ENCODE results near the gene STX16. TPM values are rescaled to one million over a fixed set of nuclear protein-coding genes. Genes with fewer than 3 reads are reported as not detected.

The STX16 gene
- total and polyA plus RNA-seq, 5 donors from 2014 or later, result 22.8 to 190 (median 27.0) TPM

- Histone ChIP-seq H3K27ac (ENCODE audit: insufficient read depth, low read length, poor library complexity, severe bottlenecking) (no peak overlapping the region), H3K36me3 (ENCODE audit: control insufficient read depth, insufficient read depth, low read length) (peaks cover 38% of the 10 kb centered on the region), H3K4me1 (ENCODE audit: control insufficient read depth, insufficient read depth, low read length, poor library complexity, severe bottlenecking) (peaks cover 19% of the 10 kb centered on the region), H3K27me3 (ENCODE audit: control insufficient read depth, insufficient read depth, low read length) (no peaks in the 10 kb centered on the region), H3K9me3 (ENCODE audit: control insufficient read depth in 2 of 2, low read length in 2 of 2) (no peaks in the 10 kb centered on the region), H3K4me3 (ENCODE audit: low read depth, low read length) (no peak overlapping the region)
- H3K36me3 Mint-ChIP-seq, result peaks cover 28% of the 10 kb centered on the region
- DNase-seq (no peak), ATAC-seq (ENCODE audit: low read depth in 2 of 2) (no peak)
- no peak overlapping the region for H3K4me3 Mint-ChIP-seq
- H3K27ac Mint-ChIP-seq, result peak overlapping the region; percentile 0 to 47 (median 29)
- H3K9me3 Mint-ChIP-seq, result no peaks in the 10 kb centered on the region
- peaks cover 13 to 65% (median 38%) of the 10 kb centered on the region in 4 donors for H3K4me1 Mint-ChIP-seq
- H3K27me3 Mint-ChIP-seq, result no peaks in the 10 kb centered on the region
Measured at GRCh38 chr20:58666702-58667101, 15.6 kb downstream of the STX16 start.

DNA sequence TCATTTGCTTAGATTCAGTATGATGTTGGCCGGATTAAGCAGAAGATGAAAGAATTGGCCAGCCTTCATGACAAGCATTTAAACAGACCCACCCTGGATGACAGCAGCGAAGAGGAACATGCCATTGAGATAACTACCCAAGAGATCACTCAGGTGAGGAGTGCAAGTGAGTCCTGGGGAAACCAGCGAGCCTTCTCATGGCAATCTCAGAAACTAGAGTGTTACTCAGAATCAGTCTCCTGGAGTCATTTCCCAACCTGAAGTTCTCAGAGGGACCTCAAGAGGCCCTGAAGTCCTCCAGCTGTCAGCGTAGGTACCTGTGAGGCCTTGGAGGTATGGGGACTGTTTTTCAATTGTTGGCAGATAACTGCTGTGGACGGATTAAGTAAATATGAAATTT, 16.9 kb downstream of the STX16 start:
- H3K27me3 ChIP-seq (ENCODE audit: control insufficient read depth, insufficient read depth, low read length), result no peaks in the 10 kb centered on the region
- H3K36me3 ChIP-seq (ENCODE audit: control insufficient read depth, insufficient read depth, low read length), result peaks cover 46% of the 10 kb centered on the region
- H3K9me3 ChIP-seq (ENCODE audit: control insufficient read depth in 2 of 2, low read length in 2 of 2), result no peaks in the 10 kb centered on the region
- Mint-ChIP-seq H3K36me3 (peaks cover 27% of the 10 kb centered on the region), H3K4me1 (peaks cover 10 to 59% (median 31%) of the 10 kb centered on the region in 4 donors), H3K27me3 (no peaks in the 10 kb centered on the region), H3K27ac (peak overlapping the region in 1 of 3 donors; percentile 7), H3K9me3 (no peaks in the 10 kb centered on the region), H3K4me3 (no peak overlapping the region)
- no peak overlapping the region for H3K4me3 ChIP-seq (ENCODE audit: low read depth, low read length)
- no peak overlapping the region for H3K27ac ChIP-seq (ENCODE audit: insufficient read depth, low read length, poor library complexity, severe bottlenecking)
- no peak for DNase-seq
- peaks cover 6% of the 10 kb centered on the region for H3K4me1 ChIP-seq (ENCODE audit: control insufficient read depth, insufficient read depth, low read length, poor library complexity, severe bottlenecking)
- ATAC-seq (ENCODE audit: low read depth in 2 of 2), result no peak

DNA sequence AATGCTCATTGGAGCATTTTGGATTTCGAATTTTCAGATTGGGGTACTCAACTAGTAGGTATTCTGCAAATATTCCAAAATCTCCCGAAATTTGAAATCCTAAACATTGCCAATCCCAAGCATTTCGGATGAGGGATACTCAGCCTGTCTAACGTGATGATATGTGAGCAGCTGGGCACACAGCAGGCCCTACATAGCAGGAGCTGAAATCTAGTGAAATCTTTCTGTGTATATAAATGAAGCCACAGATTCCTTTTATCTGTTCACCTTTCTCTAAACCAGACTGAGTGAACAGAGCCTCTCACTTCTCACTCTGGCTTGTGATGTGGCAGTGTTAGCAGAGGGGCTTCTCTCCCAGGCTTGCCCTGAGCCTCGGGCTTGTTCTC, 17.8 kb downstream of the STX16 start:
- Histone ChIP-seq H3K9me3 (ENCODE audit: control insufficient read depth in 2 of 2, low read length in 2 of 2) (no peaks in the 10 kb centered on the region), H3K27ac (ENCODE audit: insufficient read depth, low read length, poor library complexity, severe bottlenecking) (no peak overlapping the region), H3K36me3 (ENCODE audit: control insufficient read depth, insufficient read depth, low read length) (peaks cover 55% of the 10 kb centered on the region), H3K27me3 (ENCODE audit: control insufficient read depth, insufficient read depth, low read length) (no peaks in the 10 kb centered on the region), H3K4me3 (ENCODE audit: low read depth, low read length) (no peak overlapping the region), H3K4me1 (ENCODE audit: control insufficient read depth, insufficient read depth, low read length, poor library complexity, severe bottlenecking) (peaks cover 6% of the 10 kb centered on the region)
- H3K27ac Mint-ChIP-seq, result no peak overlapping the region
- H3K36me3 Mint-ChIP-seq, result peaks cover 23% of the 10 kb centered on the region
- H3K4me3 Mint-ChIP-seq, result no peak overlapping the region
- no peaks in the 10 kb centered on the region for H3K9me3 Mint-ChIP-seq
- ATAC-seq (ENCODE audit: low read depth in 2 of 2) (no peak), DNase-seq (no peak)
- H3K4me1 Mint-ChIP-seq, result peaks cover 7 to 51% (median 26%) of the 10 kb centered on the region in 4 donors
- no peaks in the 10 kb centered on the region for H3K27me3 Mint-ChIP-seq

GRCh38 chr20:58669287-58670006, 18.4 kb downstream of the STX16 start:
- peaks cover 7 to 45% (median 22%) of the 10 kb centered on the region in 4 donors for H3K4me1 Mint-ChIP-seq
- Histone ChIP-seq H3K27ac (ENCODE audit: insufficient read depth, low read length, poor library complexity, severe bottlenecking) (no peak overlapping the region), H3K4me3 (ENCODE audit: low read depth, low read length) (no peak overlapping the region), H3K4me1 (ENCODE audit: control insufficient read depth, insufficient read depth, low read length, poor library complexity, severe bottlenecking) (peaks cover 6% of the 10 kb centered on the region), H3K27me3 (ENCODE audit: control insufficient read depth, insufficient read depth, low read length) (no peaks in the 10 kb centered on the region), H3K36me3 (ENCODE audit: control insufficient read depth, insufficient read depth, low read length) (peaks cover 61% of the 10 kb centered on the region), H3K9me3 (ENCODE audit: control insufficient read depth in 2 of 2, low read length in 2 of 2) (no peaks in the 10 kb centered on the region)
- peaks cover 25% of the 10 kb centered on the region for H3K36me3 Mint-ChIP-seq
- no peak overlapping the region for H3K4me3 Mint-ChIP-seq
- DNase-seq (no peak), ATAC-seq (ENCODE audit: low read depth in 2 of 2) (no peak)
- H3K27ac Mint-ChIP-seq, result peak overlapping the region in 2 of 3 donors; percentile 15 to 26
- H3K9me3 Mint-ChIP-seq, result no peaks in the 10 kb centered on the region
- no peaks in the 10 kb centered on the region for H3K27me3 Mint-ChIP-seq

- H3K27ac Mint-ChIP-seq, result peak overlapping the region in 1 of 3 donors; percentile 26
- Histone ChIP-seq H3K9me3 (ENCODE audit: control insufficient read depth in 2 of 2, low read length in 2 of 2) (no peaks in the 10 kb centered on the region), H3K4me3 (ENCODE audit: low read depth, low read length) (no peak overlapping the region), H3K27me3 (ENCODE audit: control insufficient read depth, insufficient read depth, low read length) (no peaks in the 10 kb centered on the region), H3K36me3 (ENCODE audit: control insufficient read depth, insufficient read depth, low read length) (peaks cover 67% of the 10 kb centered on the region), H3K4me1 (ENCODE audit: control insufficient read depth, insufficient read depth, low read length, poor library complexity, severe bottlenecking) (peaks cover 2% of the 10 kb centered on the region), H3K27ac (ENCODE audit: insufficient read depth, low read length, poor library complexity, severe bottlenecking) (no peak overlapping the region)
- no peaks in the 10 kb centered on the region for H3K9me3 Mint-ChIP-seq
- peaks cover 7 to 40% (median 20%) of the 10 kb centered on the region in 4 donors for H3K4me1 Mint-ChIP-seq
- no peaks in the 10 kb centered on the region for H3K27me3 Mint-ChIP-seq
- DNase-seq, result no peak
- no peak for ATAC-seq (ENCODE audit: low read depth in 2 of 2)
- H3K4me3 Mint-ChIP-seq, result no peak overlapping the region
- peaks cover 29% of the 10 kb centered on the region for H3K36me3 Mint-ChIP-seq
Measured at GRCh38 chr20:58670102-58670501, 19.0 kb downstream of the STX16 start.

GRCh38 chr20:58670659-58671058, 19.6 kb downstream of the STX16 start:
- DNase-seq, result no peak
- Mint-ChIP-seq H3K36me3 (peaks cover 29% of the 10 kb centered on the region), H3K4me1 (peaks cover 7 to 36% (median 17%) of the 10 kb centered on the region in 4 donors), H3K27me3 (no peaks in the 10 kb centered on the region), H3K4me3 (no peak overlapping the region), H3K9me3 (no peaks in the 10 kb centered on the region), H3K27ac (peak overlapping the region in 1 of 3 donors; percentile 26)
- H3K9me3 ChIP-seq (ENCODE audit: control insufficient read depth in 2 of 2, low read length in 2 of 2), result no peaks in the 10 kb centered on the region
- no peak overlapping the region for H3K27ac ChIP-seq (ENCODE audit: insufficient read depth, low read length, poor library complexity, severe bottlenecking)
- no peak overlapping the region for H3K4me3 ChIP-seq (ENCODE audit: low read depth, low read length)
- no peaks in the 10 kb centered on the region for H3K27me3 ChIP-seq (ENCODE audit: control insufficient read depth, insufficient read depth, low read length)
- H3K4me1 ChIP-seq (ENCODE audit: control insufficient read depth, insufficient read depth, low read length, poor library complexity, severe bottlenecking), result no peaks in the 10 kb centered on the region
- H3K36me3 ChIP-seq (ENCODE audit: control insufficient read depth, insufficient read depth, low read length), result peaks cover 73% of the 10 kb centered on the region
- no peak for ATAC-seq (ENCODE audit: low read depth in 2 of 2)

DNA sequence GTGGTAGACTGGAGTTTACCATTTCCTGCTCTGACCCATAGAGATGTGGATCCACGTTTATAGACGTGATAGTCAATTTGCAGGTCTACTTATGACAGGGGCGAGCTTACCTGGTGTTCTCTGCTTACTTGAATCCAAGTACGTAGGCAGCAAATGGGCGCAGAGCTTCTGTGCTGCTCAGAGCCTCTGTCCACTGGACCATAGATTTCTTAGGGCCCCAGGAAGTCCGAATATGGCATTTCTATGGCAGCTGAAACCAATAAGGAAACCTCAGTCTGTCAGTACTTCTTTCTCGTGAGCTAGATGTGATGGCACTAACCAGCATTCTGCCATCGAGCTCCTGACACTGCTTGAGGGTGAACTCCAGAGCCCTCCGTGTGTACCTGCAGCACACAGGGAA, 22.0 kb downstream of the STX16 start:
- Mint-ChIP-seq H3K27me3 (no peaks in the 10 kb centered on the region), H3K27ac (peak overlapping the region in 1 of 3 donors; percentile 19), H3K4me3 (no peak overlapping the region), H3K9me3 (no peaks in the 10 kb centered on the region), H3K4me1 (peaks cover 0 to 19% (median 3%) of the 10 kb centered on the region in 4 donors), H3K36me3 (peaks cover 33% of the 10 kb centered on the region)
- ATAC-seq (ENCODE audit: low read depth in 2 of 2) (no peak), DNase-seq (no peak)
- H3K27ac ChIP-seq (ENCODE audit: insufficient read depth, low read length, poor library complexity, severe bottlenecking), result no peak overlapping the region
- peaks cover 87% of the 10 kb centered on the region for H3K36me3 ChIP-seq (ENCODE audit: control insufficient read depth, insufficient read depth, low read length)
- H3K4me3 ChIP-seq (ENCODE audit: low read depth, low read length), result no peak overlapping the region
- no peaks in the 10 kb centered on the region for H3K9me3 ChIP-seq (ENCODE audit: control insufficient read depth in 2 of 2, low read length in 2 of 2)
- no peaks in the 10 kb centered on the region for H3K4me1 ChIP-seq (ENCODE audit: control insufficient read depth, insufficient read depth, low read length, poor library complexity, severe bottlenecking)
- no peaks in the 10 kb centered on the region for H3K27me3 ChIP-seq (ENCODE audit: control insufficient read depth, insufficient read depth, low read length)

- Mint-ChIP-seq H3K4me3 (no peak overlapping the region), H3K27ac (no peak overlapping the region), H3K9me3 (no peaks in the 10 kb centered on the region), H3K4me1 (peaks cover 5 to 8% (median 5%) of the 10 kb centered on the region in 4 donors), H3K36me3 (peaks cover 43% of the 10 kb centered on the region), H3K27me3 (no peaks in the 10 kb centered on the region)
- Histone ChIP-seq H3K4me1 (ENCODE audit: control insufficient read depth, insufficient read depth, low read length, poor library complexity, severe bottlenecking) (no peaks in the 10 kb centered on the region), H3K9me3 (ENCODE audit: control insufficient read depth in 2 of 2, low read length in 2 of 2) (no peaks in the 10 kb centered on the region), H3K27ac (ENCODE audit: insufficient read depth, low read length, poor library complexity, severe bottlenecking) (no peak overlapping the region), H3K36me3 (ENCODE audit: control insufficient read depth, insufficient read depth, low read length) (peaks cover 81% of the 10 kb centered on the region), H3K4me3 (ENCODE audit: low read depth, low read length) (no peak overlapping the region), H3K27me3 (ENCODE audit: control insufficient read depth, insufficient read depth, low read length) (no peaks in the 10 kb centered on the region)
- ATAC-seq (ENCODE audit: low read depth in 2 of 2), result no peak
- no peak for DNase-seq
Measured at GRCh38 chr20:58675146-58675584, 24.1 kb downstream of the STX16 start.

All from CD4-positive, CD25-positive, alpha-beta regulatory T cell (primary cell).